Cardiac muscle cell (in vitro differentiated cells and primary cell): Measurements from ENCODE around the gene ZNF227. TPM values are rescaled to one million over a fixed set of nuclear protein-coding genes. Genes with fewer than 3 reads are reported as not detected.
"Not testable (repeated sequence)": the region's sequence is repeated elsewhere in the genome, so short reads cannot be mapped to it uniquely, and the experiment has no call there.

Source experiments
- DNase-seq, 2 donors: peaks; one replicate each; pipeline versions ENCODE4 v3.0.0 to v3.0.0-alpha.2; 2010 to 2017; ENCODE audit warnings: low read depth in 1 of 2, low spot score in 1 of 2
- H3K27ac ChIP-seq: fragments of 200-600 bp; sonication (generic); 2 replicates; pipeline ENCODE4 v1.5.1; 2016
- H3K27me3 ChIP-seq: fragments of 200-600 bp; sonication (generic); 2 replicates; pipeline ENCODE4 v1.6.0; 2016; ENCODE audit warnings: control low read depth
- H3K36me3 ChIP-seq: fragments of 200-600 bp; sonication (generic); 2 replicates; pipeline ENCODE4 v1.5.1; 2016; ENCODE audit warnings: control low read depth
- H3K4me1 ChIP-seq: fragments of 200-600 bp; sonication (generic); 2 replicates; pipeline ENCODE4 v1.8.1; 2017; ENCODE audit warnings: low read depth, mild to moderate bottlenecking, mixed run types
- H3K4me3 ChIP-seq: fragments of 200-600 bp; sonication (generic); 2 replicates; pipeline ENCODE4 v1.5.1; 2016; ENCODE audit warnings: mild to moderate bottlenecking
- H3K9me3 ChIP-seq: fragments of 200-600 bp; sonication (generic); 2 replicates; pipeline ENCODE4 v1.5.1; 2017; ENCODE audit warnings: low read depth, mild to moderate bottlenecking, control low read depth
- polyA plus RNA-seq: library from polyadenylated mRNA; unstranded; fragments of >200 nt; fragmentation: Nextera tagmentation; extraction: Ambion mirVana; gene quantifications from 2 replicates; pipeline ENCODE4 v1.2.1, GENCODE V29; 2016
- total RNA-seq: library from RNA; depleted of rRNA; stranded (reverse); fragments of >200 nt; gene quantifications from 2 replicates; pipeline ENCODE4 v1.2.3, GENCODE V29; 2016
- TF ChIP-seq, protein P1 (sequence below): IDR thresholded peaks from 2 replicates; pipeline ENCODE4 v1.5.1; 2012; ENCODE audit warnings: low read depth, mild to moderate bottlenecking, low read length

The ZNF227 gene
- total RNA-seq (11.8 and 18.9 TPM in 2 replicates), polyA plus RNA-seq (9.4 and 20.9 TPM in 2 replicates)

DNA sequence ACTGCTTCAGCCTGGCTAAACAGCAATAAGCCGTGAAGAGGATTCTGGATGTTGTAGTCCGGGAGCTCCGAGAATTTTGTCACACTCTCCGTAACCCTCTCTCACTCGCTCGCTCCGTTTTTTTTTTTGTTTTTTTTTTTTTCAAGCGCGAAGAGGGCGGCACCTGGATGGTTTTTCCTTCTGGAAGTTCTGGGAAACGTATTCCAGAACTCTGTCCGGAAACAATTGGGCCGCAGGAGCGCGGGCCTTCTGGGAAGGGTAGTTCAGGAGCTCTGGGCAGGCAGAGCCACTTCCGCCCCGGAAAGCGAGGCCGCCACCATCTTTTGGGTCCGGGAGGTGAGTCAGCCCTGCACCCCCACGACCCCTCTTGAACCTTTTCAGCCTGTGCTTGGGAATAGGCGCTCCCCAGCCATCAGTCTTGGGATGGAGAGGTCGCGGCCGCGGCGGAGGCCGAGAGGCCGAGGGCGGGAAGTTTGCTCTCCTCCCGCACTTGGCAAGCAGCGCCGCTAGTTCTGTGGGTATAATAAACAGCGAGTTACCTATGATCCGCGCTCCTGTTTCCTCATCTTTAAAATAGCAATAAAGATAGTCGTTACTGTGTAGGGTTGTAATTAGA, at the start of gene ZNF227:
ZNF227 (plus strand) TSS at position 283 of the 616 bp plus-strand sequence. CDS start 5,261 bp downstream, outside the sequence.
- H3K9me3 ChIP-seq = no peaks in the 10 kb centered on the region
- H3K36me3 ChIP-seq = peaks cover 4% of the 10 kb centered on the region
- no peaks in the 10 kb centered on the region for H3K27me3 ChIP-seq
- H3K4me3 ChIP-seq = peak within 1 kb of the TSS; percentile 68
- peak within 1 kb of the TSS; percentile 64 for H3K27ac ChIP-seq
- peaks cover 18% of the 10 kb centered on the region for H3K4me1 ChIP-seq
- TF ChIP-seq, protein P1, sequence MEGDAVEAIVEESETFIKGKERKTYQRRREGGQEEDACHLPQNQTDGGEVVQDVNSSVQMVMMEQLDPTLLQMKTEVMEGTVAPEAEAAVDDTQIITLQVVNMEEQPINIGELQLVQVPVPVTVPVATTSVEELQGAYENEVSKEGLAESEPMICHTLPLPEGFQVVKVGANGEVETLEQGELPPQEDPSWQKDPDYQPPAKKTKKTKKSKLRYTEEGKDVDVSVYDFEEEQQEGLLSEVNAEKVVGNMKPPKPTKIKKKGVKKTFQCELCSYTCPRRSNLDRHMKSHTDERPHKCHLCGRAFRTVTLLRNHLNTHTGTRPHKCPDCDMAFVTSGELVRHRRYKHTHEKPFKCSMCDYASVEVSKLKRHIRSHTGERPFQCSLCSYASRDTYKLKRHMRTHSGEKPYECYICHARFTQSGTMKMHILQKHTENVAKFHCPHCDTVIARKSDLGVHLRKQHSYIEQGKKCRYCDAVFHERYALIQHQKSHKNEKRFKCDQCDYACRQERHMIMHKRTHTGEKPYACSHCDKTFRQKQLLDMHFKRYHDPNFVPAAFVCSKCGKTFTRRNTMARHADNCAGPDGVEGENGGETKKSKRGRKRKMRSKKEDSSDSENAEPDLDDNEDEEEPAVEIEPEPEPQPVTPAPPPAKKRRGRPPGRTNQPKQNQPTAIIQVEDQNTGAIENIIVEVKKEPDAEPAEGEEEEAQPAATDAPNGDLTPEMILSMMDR = no peak
- peak; percentile 95 to 98 for DNase-seq

DNA sequence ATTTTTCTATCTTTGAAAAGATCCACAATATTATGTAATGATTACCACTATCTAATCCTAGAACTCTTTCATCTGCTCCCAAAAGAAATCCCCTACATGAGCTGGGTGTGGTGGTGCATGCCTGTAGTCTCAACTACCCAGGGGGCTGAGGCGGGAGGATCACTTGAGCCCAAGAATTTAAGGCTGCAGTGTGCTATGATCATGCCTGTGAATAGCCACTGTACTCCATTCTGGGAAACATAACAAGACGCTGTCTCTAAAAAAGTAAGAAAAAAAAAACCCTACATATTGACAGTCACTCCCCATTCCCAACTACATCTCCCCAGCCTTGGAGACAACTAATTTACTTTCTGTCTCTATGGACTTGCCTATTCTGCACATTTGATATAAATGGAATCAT, 48.5 kb upstream of the ZNF227 start:
- H3K36me3 ChIP-seq = peaks cover 7% of the 10 kb centered on the region
- H3K27me3 ChIP-seq = no peaks in the 10 kb centered on the region
- H3K27ac ChIP-seq = no peak overlapping the region
- H3K9me3 ChIP-seq = no peaks in the 10 kb centered on the region
- no peak overlapping the region for H3K4me3 ChIP-seq
- no peaks in the 10 kb centered on the region for H3K4me1 ChIP-seq
- no peak for DNase-seq
- TF ChIP-seq, protein P1 = no peak

DNA sequence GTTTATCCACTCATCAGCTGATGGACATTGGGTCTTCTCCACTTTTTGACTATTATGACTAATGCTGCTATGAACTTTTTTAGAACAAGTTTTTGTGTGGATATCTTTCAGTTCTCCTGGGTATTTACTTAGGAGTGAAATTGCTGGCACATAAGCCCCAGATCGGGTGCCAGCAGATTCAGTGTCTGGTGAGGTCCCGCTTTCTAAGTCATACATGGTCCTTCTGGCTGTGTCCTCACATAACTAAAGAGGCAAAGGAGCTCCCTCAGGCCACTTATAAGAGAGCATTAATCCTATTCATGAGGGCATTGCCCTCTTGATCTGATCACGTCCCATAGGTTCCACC, 48.0 kb upstream of the ZNF227 start:
- no peaks in the 10 kb centered on the region for H3K4me1 ChIP-seq
- H3K27me3 ChIP-seq = no peaks in the 10 kb centered on the region
- peak overlapping the region; percentile 8 for H3K27ac ChIP-seq
- no peak for DNase-seq
- H3K4me3 ChIP-seq = peak overlapping the region; percentile 69
- H3K36me3 ChIP-seq = peaks cover 9% of the 10 kb centered on the region
- TF ChIP-seq, protein P1 = no peak
- H3K9me3 ChIP-seq = no peaks in the 10 kb centered on the region

DNA sequence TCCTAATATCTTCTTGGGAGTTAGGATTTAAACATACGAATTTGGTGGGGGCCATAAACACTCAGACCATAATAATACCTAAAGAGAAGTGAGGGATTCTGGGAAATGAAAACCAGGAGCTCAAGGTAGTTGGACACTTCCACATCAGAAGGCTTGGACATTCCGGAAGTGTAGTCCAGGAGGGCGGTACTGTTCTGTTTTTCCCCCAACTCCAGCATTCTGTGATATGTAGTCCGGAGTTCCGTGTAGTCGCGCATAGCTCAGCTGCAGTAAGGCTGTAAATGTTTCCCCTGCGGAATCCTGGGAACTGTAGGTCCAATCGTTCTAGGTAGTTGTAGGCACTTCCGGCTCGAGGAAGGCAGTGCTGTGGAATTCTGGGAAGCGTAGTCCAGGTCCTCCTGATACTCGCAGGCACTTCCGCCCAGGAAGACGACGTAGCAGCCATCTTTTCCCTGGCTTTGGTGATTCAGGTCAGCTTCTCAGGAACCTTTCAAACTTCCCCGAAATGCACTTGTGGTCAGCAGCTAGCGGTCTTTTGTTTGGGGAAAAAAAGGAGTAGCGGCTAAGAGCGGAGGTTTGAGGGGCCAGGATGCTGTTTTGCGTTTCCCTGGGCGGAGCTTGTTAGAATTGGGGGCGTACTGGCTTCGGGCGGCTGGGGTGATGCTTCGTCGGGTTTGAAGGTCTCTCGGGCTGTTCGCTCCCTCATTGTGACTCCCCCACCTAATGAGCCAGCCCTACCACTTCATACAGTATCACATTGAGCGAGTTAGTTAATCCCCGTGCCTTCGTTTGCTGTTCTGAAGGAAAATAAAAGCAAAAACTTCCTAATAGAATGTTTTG, 47.4 kb upstream of the ZNF227 start, which contains the start of gene ZNF226:
ZNF226 (plus strand) TSS at position 428 of the 840 bp plus-strand sequence. CDS start 4,981 bp downstream, outside the sequence.
- Histone ChIP-seq H3K27me3 (no peaks in the 10 kb centered on the region), H3K4me1 (no peaks in the 10 kb centered on the region), H3K4me3 (peak within 1 kb of the TSS; percentile 69), H3K9me3 (no peaks in the 10 kb centered on the region), H3K36me3 (peaks cover 13% of the 10 kb centered on the region), H3K27ac (peak within 1 kb of the TSS; percentile 67)
- peak; percentile 97 to 99 for DNase-seq
- TF ChIP-seq, protein P1 = no peak

DNA sequence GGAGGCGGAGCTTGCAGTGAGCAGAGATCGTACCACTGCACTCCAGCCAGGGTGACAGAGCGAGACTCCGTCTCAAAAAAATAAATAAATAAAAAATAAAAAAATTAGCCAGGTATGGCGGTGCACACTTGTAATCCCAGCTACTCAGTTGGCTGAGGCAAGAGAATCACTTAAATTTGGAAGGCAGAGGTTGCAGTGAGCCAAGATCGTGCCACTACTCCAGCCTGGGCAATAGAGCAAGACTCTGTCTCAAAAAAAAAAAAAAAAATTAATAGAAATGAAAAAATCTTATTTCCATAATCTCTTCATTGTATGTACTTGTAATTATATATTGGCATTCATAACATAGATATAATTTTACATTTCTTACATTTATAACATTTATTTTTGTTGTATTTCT, 41.7 kb upstream of the ZNF227 start:
- H3K27me3 ChIP-seq = not testable (repeated sequence)

DNA sequence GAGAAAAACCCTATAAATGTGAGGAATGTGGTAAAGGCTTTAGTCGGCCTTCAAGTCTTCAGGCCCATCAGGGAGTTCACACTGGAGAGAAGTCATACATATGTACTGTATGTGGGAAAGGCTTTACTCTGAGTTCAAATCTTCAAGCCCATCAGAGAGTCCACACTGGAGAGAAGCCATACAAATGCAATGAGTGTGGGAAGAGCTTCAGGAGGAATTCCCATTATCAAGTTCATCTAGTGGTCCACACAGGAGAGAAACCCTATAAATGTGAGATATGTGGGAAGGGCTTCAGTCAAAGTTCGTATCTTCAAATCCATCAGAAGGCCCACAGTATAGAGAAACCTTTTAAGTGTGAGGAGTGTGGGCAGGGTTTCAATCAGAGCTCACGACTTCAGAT, 35.7 kb upstream of the ZNF227 start:
- no peaks in the 10 kb centered on the region for H3K27me3 ChIP-seq
- H3K4me3 ChIP-seq = no peak overlapping the region
- H3K36me3 ChIP-seq = peaks cover 54% of the 10 kb centered on the region

More for the DNA sequence above, 41.7 kb upstream of the ZNF227 start:
- H3K36me3 ChIP-seq = peaks cover 67% of the 10 kb centered on the region
- DNase-seq, H3K4me1 ChIP-seq, H3K27ac ChIP-seq, H3K4me3 ChIP-seq, H3K9me3 ChIP-seq: not testable (repeated sequence)

More for the DNA sequence above, 35.7 kb upstream of the ZNF227 start:
- TF ChIP-seq, protein P1 = no peak
- H3K27ac ChIP-seq = no peak overlapping the region
- DNase-seq = no peak
- H3K4me1 ChIP-seq = no peaks in the 10 kb centered on the region
- H3K9me3 ChIP-seq = no peaks in the 10 kb centered on the region
